ENCODE data around the gene SGMS1.

The SGMS1 gene

GRCh38 chr10:50586740-50587088 lies 37.0 kb downstream of the SGMS1 start:
- TF ChIP-seq ZNF274 (IDR thresholded peaks at IDR 0.05; ENCODE audit: low read depth, low read length), result no peak
- no peak overlapping the region for H3K4me3 ChIP-seq (ENCODE audit: low read length)

GRCh38 chr10:50585921-50586739 lies 37.6 kb downstream of the SGMS1 start:
- TF ChIP-seq ZNF274 (IDR thresholded peaks at IDR 0.05; ENCODE audit: low read depth, low read length), result no peak

GRCh38 chr10:50582766-50583762 lies 40.7 kb downstream of the SGMS1 start:
- TF ChIP-seq ZNF274 (IDR thresholded peaks at IDR 0.05; ENCODE audit: low read depth, low read length), result no peak
- no peak overlapping the region for H3K4me3 ChIP-seq (ENCODE audit: low read length)

More at GRCh38 chr10:50585921-50586739, 37.6 kb downstream of the SGMS1 start:
- H3K4me3 ChIP-seq (ENCODE audit: low read length), result no peak overlapping the region

GRCh38 chr10:50582046-50582445 lies 41.7 kb downstream of the SGMS1 start:
- TF ChIP-seq ZNF274 (IDR thresholded peaks at IDR 0.05; ENCODE audit: low read depth, low read length), result no peak
- H3K4me3 ChIP-seq (ENCODE audit: low read length), result no peak overlapping the region

GRCh38 chr10:50580262-50580891 lies 43.4 kb downstream of the SGMS1 start:
- no peak overlapping the region for H3K4me3 ChIP-seq (ENCODE audit: low read length)
- no peak for TF ChIP-seq ZNF274 (IDR thresholded peaks at IDR 0.05; ENCODE audit: low read depth, low read length)

GRCh38 chr10:50579491-50580261 lies 44.1 kb downstream of the SGMS1 start:
- no peak overlapping the region for H3K4me3 ChIP-seq (ENCODE audit: low read length)

GRCh38 chr10:50578949-50579348 lies 44.8 kb downstream of the SGMS1 start:
- no peak for TF ChIP-seq ZNF274 (IDR thresholded peaks at IDR 0.05; ENCODE audit: low read depth, low read length)
- H3K4me3 ChIP-seq (ENCODE audit: low read length), result no peak overlapping the region

More at GRCh38 chr10:50579491-50580261, 44.1 kb downstream of the SGMS1 start:
- no peak for TF ChIP-seq ZNF274 (IDR thresholded peaks at IDR 0.05; ENCODE audit: low read depth, low read length)

- no peak overlapping the region for H3K4me3 ChIP-seq (ENCODE audit: low read length)
- no peak for TF ChIP-seq ZNF274 (IDR thresholded peaks at IDR 0.05; ENCODE audit: low read depth, low read length)
Observed at GRCh38 chr10:50577681-50578350, 45.9 kb downstream of the SGMS1 start.

GRCh38 chr10:50577010-50577409 lies 46.7 kb downstream of the SGMS1 start:
- H3K4me3 ChIP-seq (ENCODE audit: low read length), result no peak overlapping the region
- no peak for TF ChIP-seq ZNF274 (IDR thresholded peaks at IDR 0.05; ENCODE audit: low read depth, low read length)

GRCh38 chr10:50576245-50576815 lies 47.4 kb downstream of the SGMS1 start:
- TF ChIP-seq ZNF274 (IDR thresholded peaks at IDR 0.05; ENCODE audit: low read depth, low read length), result no peak
- H3K4me3 ChIP-seq (ENCODE audit: low read length), result no peak overlapping the region

- TF ChIP-seq ZNF274 (IDR thresholded peaks at IDR 0.05; ENCODE audit: low read depth, low read length), result no peak
- no peak overlapping the region for H3K4me3 ChIP-seq (ENCODE audit: low read length)
Observed at GRCh38 chr10:50575477-50576244, 48.1 kb downstream of the SGMS1 start.

- no peak overlapping the region for H3K4me3 ChIP-seq (ENCODE audit: low read length)
Observed at GRCh38 chr10:50574931-50575330, 48.8 kb downstream of the SGMS1 start.

More at GRCh38 chr10:50574931-50575330, 48.8 kb downstream of the SGMS1 start:
- TF ChIP-seq ZNF274 (IDR thresholded peaks at IDR 0.05; ENCODE audit: low read depth, low read length), result no peak
